HG03457 (cell line): ENCODE data around the gene TPGS2.
"Not testable (repeated sequence)": the region's sequence is repeated elsewhere in the genome, so short reads cannot be mapped to it uniquely, and the experiment has no call there.

ENCODE experiments used
- ATAC-seq: cut with Tn5 transposase; IDR thresholded peaks from one replicate; pipeline ENCODE4 v1.9.1; 2021; ENCODE audit warnings: moderate number of reproducible peaks; ENCODE audit not compliant: unreplicated experiment

TPGS2 gene

GRCh38 chr18:36825526-36825925 lies 3.3 kb downstream of the TPGS2 start:
- ATAC-seq, result no peak

DNA sequence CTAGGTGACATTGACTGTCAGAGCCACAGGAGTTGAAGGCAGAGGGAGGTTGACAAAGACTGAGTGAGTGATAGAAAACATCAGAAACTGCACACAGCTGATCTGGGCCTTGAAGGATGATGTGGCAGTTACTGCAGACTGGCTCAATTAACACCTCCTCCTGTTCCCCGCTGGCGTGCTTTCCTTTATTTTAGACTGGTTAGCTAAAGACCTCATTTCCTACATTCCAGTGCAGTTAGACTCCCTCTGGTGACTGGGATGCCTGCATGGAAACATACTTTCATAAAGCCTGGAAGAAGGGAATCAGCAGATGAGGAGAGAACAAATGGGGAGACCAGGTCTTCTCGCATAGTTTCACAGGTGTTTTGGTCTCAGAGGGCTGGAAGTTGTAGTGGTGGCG lies 7.1 kb downstream of the TPGS2 start:
- ATAC-seq, result no peak

DNA sequence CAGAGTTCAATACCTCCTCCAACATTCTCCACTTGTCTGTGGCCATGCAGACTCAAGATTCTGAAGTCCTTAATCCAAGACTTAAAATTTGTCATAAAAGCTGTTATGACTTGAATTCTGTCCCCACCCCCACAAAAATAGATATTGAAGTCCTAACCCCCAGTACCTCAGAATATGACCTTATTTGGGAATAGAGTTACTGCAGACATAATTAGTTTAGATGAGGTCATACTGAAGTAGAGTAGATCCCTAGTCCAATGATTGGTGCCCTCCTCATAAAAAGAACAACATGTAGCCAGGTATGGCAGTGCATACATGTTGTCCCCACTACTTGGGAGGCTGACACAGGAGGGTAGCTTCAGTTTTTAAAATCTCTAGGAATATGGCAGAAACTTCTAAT lies 9.2 kb downstream of the TPGS2 start:
- ATAC-seq, result no peak

GRCh38 chr18:36818652-36819051 lies 10.2 kb downstream of the TPGS2 start:
- ATAC-seq, result no peak

- no peak for ATAC-seq
These were observed 11.8 kb downstream of the TPGS2 start for GRCh38 chr18:36817039-36817438.

DNA sequence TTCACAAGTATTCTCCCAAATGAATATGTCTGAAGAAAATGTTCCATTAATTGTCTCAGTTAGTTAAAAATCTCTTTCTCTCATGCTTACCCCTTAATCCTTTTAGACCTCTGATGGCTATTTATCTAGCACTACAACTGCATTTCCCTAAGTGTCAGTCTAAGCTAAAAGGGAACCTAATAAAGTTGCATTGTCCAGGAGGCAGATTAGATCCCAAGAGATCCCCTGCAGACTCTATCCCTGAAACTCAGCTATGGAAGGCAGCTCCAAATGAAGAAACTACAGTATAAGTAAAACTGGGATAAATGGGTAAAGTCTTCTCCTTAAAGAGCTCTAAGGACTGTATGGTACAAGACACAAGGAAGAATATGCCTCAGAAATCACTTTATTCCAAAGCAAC lies 12.7 kb downstream of the TPGS2 start:
- not testable (repeated sequence) for ATAC-seq

DNA sequence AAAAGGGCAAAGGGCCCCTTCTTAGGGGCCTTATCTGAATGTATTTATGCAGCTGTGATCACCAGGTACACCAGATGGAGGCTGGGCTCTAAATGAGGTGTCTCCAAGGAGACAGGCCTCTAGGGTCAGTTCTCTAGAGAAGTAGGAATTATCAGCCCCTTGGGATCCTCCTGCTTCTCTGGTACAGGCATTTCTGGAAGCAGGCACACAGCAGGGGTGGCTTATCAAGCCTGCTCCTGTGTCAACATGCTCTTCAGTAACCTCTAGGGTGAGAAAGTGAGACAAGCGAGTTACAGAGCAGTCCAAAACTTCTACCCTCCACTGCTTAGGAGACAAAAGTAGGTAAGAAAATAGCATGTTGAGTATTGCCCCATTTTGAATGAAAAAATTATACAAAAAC lies 13.8 kb downstream of the TPGS2 start:
- no peak for ATAC-seq

DNA sequence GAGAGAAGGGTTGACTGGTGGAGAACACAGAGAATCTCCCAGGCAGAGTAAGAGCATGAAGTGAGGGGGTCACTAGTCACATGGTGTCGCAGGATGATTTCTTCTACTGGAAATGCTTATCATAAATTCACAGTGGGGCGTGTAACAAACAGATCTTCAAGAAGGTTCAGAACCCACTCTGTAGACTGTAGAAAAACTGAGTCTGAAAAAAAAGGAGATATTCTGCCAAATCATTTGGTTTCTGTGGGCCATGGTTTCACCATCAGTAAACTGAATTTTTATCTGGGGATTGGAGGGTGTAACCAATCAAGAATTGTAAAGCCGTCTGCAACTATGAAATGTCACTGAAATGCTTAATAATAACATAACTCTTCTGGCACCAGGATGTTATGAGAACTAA lies 15.0 kb downstream of the TPGS2 start:
- no peak for ATAC-seq

GRCh38 chr18:36813101-36813775 lies 15.6 kb downstream of the TPGS2 start:
- no peak for ATAC-seq

GRCh38 chr18:36812678-36813077 lies 16.1 kb downstream of the TPGS2 start:
- ATAC-seq, result no peak

DNA sequence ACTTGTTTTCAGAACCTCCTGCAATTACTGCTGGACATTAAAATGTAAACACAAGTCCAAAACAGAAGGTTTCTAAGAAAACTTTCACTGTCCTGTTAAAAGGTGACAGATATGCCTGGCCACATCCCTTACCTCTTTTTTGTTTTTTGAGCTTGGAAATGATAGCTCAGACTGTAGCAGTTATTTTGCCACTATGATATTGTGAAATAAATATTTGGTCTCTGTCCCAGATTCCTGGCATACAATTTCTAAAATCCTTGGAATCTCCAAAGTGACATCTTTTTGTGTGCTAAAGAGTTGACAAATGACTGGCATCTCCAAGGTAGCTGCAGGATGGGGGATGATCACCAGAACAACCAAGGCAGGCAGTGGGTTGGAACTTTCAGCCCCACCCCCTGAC lies 16.8 kb downstream of the TPGS2 start:
- no peak for ATAC-seq

GRCh38 chr18:36811430-36811829 lies 17.4 kb downstream of the TPGS2 start:
- no peak for ATAC-seq

DNA sequence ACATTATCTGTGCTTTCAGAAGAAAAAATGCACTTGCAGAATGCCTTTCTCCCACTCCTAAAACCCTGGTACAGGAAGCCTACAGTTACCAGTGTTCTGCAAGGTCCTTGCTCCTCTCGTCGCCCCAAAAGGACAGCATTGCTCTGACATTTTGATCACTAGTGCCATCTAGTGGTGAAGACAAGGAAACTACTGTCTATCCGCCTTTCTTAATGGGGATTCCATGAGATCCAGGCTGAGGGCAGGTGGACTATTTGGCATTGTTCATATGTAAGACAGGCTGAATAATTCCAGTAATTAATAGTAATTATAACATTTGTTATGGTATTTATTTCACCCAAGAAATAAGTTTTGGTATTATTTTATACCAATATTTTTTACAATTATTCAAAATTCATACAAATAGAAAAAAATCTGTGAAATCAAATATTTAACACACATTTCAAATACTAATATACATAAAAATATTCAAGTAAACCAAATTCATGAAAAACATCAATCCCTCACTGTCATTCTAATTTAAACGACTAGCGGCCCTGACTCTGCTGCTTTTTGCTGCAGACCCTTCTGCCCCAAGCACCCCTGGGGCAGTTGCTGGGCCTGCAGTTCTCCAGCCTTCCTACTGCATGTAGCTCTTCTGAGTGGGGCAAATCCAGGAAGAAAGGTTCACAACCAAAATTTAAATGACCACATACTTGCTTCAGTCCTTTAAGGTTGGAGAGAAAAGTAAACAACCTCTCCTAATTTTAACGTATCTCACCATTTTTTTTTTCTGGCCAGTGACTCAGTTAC lies 19.0 kb downstream of the TPGS2 start:
- ATAC-seq, result peak; percentile 93

- ATAC-seq, result no peak
These were observed 20.1 kb downstream of the TPGS2 start for GRCh38 chr18:36808681-36809080.

DNA sequence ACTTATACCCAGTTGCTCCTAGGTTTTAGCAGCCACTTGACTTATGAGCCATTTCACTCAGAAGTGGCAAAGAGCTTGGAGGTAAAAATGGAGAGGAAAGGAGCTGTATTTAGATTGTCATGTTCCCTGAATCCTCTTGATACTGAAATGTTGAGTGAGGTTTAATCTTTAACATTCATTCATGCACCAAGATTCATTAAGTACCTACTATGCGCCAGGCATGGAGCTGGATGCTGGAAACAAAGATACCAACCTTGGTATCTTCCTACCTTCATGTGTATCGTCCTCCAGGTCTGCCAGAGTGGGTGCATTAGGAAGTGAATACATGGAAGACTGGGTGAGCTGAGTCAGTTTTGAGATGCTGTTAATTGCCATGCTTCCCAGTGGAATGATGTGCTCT lies 23.7 kb downstream of the TPGS2 start:
- no peak for ATAC-seq

DNA sequence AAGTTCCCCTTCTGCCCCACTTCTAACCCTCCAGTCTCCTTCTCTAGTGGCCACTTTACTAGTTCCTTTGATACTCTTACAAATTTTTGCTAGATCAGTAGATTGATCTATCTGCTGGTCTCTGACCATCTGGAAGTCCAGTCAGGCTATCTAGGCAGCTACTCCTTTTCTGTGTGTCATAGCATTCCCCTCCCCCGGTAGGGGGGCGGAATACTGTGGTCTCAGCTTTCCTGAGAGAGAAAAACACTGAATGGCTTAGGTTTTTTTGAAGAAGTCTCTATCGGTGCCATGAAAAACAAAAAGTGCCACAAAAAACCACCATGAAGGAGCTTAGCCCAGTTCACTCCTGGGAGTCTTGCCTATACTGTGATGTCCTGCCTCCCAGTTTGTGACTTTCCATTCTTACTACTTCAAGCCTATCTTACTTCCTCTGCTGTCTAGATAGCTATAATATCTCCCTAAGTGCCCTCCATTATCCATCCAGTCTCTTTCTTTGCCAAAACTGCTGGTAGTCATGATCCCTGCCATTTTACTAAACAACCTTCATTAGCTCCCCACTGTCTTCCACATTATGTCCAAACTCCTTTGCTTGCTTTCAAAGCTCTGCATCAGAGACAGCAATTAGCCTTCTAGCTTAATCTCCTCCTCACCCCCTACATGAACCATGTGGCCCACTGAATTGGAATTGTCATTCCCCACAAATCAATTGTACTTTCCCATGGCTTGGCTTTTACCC lies 29.9 kb downstream of the TPGS2 start:
- ATAC-seq, result no peak

DNA sequence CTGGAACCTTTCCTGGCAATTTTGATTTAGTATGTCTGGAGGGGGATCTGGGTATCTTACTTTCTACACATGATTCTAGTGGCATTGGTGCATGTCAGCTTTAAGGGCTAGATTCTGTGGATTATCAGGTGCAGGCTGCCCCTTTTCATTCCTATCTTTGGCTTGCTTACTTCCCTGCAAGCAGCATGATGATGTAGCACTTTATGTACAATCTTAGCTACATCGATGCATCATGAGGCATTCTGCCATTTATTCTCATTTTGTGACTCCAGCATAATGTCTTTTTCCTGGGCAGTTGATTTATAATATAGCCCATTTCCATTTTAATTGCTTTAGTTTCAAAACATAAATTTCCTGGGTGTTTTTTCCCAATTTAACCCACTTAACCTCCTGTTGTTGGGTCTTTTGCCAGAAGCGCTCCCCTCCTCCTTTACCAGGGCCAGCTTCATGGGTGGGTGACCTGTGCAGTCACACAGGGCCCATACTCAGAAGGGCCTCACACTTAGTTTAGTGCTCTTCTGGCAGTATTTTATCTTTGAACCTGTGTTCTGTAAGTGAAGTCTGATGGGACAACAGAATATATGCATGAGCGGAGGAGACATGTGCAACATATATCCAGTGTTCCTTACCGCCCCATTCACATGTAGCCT lies 36.0 kb downstream of the TPGS2 start:
- ATAC-seq, result no peak

GRCh38 chr18:36786686-36787085 lies 42.1 kb downstream of the TPGS2 start:
- ATAC-seq, result no peak

- ATAC-seq, result no peak
These were observed 45.0 kb downstream of the TPGS2 start for GRCh38 chr18:36783792-36784191.

GRCh38 chr18:36782710-36783109 lies 46.1 kb downstream of the TPGS2 start:
- no peak for ATAC-seq

DNA sequence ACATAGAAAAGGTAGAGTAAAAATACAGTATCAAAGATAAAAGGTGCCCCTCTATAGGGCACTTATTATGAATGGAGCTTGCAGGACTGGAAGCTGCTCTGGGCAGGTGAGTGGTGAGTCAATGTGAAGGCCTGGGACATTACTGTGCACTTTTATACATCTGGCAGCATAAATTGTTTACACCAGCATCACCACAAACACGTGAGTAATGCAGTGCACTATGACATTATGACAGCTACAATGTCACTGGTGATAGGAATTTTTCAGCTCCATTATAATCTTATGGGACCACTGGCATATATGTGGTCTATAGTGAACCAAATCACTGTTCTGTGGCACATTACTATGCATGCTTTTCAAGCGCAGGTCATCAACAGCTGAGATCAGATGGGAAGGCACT lies 48.1 kb downstream of the TPGS2 start:
- no peak for ATAC-seq
